Astrocyte (in vitro differentiated cells and primary cell): ENCODE data around the gene FRMD3.

Source experiments
- CTCF ChIP-seq: IDR thresholded peaks from 2 replicates; pipeline ENCODE4 v1.5.1; 2011; ENCODE audit warnings: low read depth, mild to moderate bottlenecking, inconsistent platforms, low read length, moderate library complexity; ENCODE audit not compliant: insufficient read depth
- EZH2 ChIP-seq: IDR thresholded peaks from 2 replicates; pipeline ENCODE4 v1.6.1; 2012; ENCODE audit warnings: mild to moderate bottlenecking, low read length, inconsistent platforms; ENCODE audit not compliant: insufficient read depth

- TF ChIP-seq CTCF (no peak), EZH2 (no peak)
Observed at GRCh38 chr9:83448626-83449025, 89.6 kb downstream of the FRMD3 start.
